GM18517 (cell line): ENCODE measurements around the gene NIPBL.
A peak's percentile ranks its signal among the peaks of the same experiment; 100 is the strongest.
"Not testable (repeated sequence)": the region's sequence is repeated elsewhere in the genome, so short reads cannot be mapped to it uniquely, and the experiment has no call there.

Source experiments
- ATAC-seq: cut with Tn5 transposase; IDR thresholded peaks from one replicate; pipeline ENCODE4 v1.9.1; 2021; ENCODE audit warnings: mild to moderate bottlenecking, moderate library complexity; ENCODE audit not compliant: unreplicated experiment

The NIPBL gene

GRCh38 chr5:37082977-37083376 lies 206.4 kb downstream of the NIPBL start:
- ATAC-seq, result not testable (repeated sequence)

DNA sequence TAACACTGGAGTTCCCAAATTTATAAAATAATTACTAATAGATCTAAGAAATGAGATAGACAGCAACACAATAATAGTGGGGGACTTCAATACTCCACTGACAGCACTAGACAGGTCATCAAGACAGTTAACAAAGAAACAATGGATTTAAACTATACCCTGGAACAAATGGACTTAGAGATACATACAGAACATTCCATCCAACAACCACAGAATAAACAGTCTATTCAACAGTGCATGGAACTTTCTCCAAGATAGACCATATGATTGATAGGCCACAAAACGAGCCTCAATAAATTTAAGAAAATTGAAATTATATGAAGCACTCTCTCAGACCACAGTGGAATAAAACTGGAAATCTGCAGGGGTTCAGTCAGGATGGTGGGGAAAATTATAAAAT lies 209.5 kb downstream of the NIPBL start:
- ATAC-seq, result not testable (repeated sequence)

DNA sequence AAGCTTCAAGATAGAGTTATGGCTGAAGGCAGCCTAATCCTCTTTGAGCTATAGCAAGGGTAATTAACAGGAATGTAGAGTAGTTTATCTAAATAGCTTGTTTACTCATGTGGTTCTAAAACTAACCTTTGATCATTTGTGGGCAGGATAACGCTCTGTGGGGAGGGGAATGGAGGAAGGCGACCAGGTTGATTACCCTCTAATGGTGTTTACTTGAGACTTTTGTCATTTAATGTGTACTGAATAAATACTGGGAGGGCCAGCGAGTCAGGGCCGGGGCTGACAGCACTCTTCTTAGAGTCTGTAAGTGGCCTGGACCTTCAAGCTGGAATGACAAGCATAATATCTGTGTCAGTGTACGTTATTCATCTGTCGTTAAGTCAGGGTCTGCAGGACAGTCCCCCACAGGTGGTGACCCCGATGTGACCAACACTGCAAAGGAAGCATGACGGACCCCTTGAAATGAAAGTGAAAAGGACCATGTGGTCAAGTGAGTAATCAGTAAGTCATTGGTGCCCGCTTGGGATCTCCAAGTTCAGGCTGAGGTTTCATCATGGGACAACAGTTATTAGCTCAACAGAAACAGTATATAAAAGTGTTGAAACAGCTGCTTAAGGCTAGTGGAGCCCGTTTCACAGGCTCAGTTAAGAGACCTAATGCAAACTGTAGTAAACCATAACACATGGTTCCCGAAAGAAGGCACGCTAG lies 210.1 kb downstream of the NIPBL start:
- ATAC-seq, result no peak

DNA sequence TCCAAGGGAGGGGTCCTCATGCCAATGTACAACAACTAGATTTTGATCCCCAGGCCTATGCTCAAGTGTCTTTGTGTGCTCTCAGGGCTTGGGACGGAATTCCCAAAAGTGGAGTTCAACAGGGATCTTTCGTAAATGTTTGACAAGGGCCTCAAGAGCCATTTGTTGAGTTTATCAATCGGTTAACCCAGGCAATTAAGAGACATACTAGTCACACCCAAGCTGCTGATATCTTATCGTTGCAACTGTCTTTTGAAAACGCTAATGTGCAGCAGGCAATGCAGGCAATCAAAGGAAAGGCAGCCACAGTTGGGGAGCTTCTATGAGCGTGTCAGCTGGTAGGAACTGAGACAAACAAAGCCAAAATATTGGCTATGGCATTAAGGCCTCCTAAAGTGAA lies 211.4 kb downstream of the NIPBL start:
- ATAC-seq, result no peak

- ATAC-seq, result no peak
Observed at GRCh38 chr5:37090123-37090726, 213.7 kb downstream of the NIPBL start.

GRCh38 chr5:37090781-37091180 lies 214.2 kb downstream of the NIPBL start:
- no peak for ATAC-seq

DNA sequence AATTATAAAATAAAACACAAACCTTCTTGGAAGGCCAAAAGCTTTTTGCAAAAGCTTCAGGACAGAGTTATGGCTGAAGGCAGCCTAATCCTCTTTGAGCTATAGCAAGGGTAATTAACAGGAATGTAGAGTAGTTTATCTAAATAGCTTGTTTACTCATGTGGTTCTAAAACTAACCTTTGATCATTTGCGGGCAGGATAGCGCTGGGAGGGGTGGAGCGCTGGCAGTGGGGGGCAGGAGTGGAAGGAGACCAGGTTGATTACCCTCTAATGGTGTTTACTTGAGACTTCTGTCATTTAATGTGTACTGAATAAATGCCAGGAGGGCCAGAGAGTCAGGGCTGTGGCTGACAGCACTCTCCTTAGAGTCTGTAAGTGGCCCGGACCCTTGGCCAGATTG lies 217.2 kb downstream of the NIPBL start:
- not testable (repeated sequence) for ATAC-seq

DNA sequence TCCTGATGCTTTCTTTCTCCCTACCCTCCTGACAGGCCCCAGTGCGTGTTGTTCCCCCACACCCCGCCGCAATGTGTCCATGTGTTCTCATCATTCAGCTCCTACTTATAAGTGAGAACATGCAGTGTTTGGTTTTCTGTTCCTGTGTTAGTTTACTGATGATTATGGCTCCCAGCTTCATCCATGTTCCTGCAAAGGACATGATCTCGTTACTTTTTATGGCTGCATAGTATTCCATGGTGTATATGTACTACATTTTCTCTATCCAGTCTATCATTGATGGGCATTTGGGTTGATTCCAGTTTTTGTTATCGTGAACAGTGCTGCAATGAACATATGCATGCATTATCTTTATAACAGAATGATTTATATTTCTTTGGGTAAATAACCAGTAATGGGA lies 222.7 kb downstream of the NIPBL start:
- not testable (repeated sequence) for ATAC-seq

- no peak for ATAC-seq
Observed at GRCh38 chr5:37103302-37103701, 226.7 kb downstream of the NIPBL start.

GRCh38 chr5:37109338-37109737 lies 232.8 kb downstream of the NIPBL start:
- no peak for ATAC-seq

DNA sequence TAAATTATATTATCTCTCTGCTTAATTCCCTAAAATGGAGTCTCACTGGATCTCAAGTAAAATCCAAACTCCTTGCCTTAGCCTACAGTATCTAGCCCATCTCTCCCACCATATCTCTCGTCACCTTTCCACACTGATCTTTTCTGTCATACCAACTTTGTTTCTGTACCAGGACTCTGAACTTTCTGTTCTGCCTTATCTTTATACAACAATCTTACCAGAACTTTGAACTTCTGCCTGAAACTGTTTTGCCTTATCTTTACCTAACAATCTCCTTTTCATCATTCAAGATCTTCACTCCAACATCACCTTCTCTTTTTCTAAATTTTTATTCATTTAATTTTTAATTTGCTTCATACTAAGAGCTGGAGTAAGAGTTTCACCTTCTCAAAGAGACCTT lies 233.6 kb downstream of the NIPBL start:
- ATAC-seq, result no peak

DNA sequence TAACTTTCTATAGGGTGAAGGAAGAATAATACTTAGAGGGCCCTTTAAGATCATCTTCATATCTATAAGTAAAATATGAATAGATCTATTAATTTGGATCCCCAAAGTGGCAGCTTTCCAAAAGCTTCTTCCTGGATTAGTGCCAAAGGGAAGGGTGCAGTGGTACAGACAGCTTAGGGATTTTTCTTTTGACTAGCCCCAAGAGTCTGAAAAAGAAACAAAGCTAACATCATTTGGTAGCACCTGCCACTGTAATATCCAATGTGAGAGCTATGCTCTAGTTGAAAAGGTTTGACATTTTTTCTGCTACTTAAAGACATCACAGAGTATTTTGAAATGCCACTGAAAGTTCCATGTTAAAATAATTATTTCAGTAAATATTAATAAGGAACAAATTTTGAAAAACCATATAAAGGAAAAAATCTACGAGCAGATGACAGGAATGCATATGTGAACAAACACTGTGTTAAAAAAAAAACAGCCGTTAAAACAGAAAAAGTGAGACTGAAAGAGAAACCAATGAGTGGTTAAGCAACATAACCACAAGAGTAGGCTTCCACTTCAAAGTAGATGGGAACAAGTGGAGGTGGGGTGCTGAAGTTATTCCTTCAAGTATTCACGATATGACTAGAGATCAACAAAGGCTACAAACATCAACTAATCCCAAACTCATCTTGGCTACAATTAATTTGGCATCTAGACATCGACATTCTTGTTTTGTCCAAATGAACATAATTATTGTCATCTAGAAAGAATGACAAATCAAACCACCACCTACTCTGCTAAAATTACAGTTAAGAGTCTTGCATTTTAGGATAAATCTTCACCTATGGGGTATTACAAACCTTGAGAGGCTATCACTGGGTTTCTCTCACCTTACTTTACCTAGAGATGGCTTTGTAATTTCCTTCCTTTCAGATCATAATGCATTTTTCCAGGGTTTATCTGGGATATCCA lies 235.1 kb downstream of the NIPBL start:
- peak; percentile 95 for ATAC-seq

DNA sequence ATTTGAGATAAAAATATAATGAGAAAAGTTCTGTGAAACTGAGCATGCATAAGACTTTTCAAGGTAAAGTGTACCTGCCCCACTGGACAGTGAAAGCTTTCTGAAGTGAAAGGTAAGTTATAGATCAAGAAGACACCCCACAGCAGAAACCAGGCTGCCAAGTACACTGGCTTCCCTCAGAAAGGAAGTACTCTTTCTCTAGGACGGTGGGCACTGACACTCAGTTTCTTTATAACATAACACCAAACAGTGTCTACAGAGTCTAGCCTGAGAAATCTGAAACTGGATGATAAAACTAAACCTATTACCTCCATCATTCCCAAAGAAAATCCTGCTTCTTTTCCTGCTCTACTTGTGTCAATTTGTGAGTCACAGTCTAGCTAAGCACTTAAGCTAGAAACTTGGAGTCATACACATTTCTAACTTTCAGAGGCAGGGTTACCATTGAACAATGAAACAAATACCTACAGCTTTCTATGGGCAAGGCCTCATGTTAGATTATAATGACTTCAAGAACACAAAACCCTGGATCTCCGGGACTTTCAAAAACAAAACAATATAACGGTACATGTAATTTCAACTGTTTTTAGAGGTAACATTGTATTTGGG lies 235.9 kb downstream of the NIPBL start:
- ATAC-seq, result no peak
